ENCODE results near the gene BRD4. TPM values are rescaled to one million over a fixed set of nuclear protein-coding genes. Genes with fewer than 3 reads are reported as not detected.

The BRD4 gene
- total and polyA plus RNA-seq, 10 of the 15 experiments (the other 5 are each of a cell fraction or from before 2014, with no cell fraction given): 5.3 to 84.4 (median 11.8) TPM

DNA sequence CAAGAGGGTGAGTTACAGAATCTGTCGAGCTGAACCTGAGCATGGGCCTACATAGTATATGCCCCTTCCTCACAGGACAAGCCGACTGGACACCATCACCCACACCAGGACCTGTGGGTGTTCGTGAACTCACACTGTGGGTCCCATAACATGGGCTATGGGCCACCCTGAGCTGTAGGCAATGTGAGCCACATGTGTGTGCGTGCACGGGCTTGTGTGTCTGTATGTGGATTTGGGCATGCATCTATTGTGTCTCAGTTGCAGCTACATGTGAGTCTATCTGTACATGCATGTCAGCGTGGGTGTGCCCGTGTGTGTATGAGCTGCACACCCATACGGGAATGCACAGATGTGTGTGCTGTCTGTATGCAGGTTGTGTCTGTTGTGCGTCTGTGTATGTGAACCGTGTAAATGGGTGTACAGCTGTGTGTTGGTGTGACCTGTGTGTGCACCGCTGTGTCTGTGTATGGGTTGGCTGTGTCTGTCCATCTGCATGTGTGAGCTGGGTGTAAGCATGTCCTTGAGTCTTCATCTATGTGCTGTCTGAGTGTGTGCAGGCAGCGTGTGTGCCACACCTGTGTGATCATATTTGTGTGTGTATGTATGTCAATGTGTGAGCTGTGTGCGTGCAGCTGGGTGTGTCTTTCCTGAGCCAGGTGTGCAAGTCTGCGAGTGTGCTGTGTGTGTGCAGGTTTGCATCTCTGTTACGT is 133.2 kb downstream of the BRD4 start:
- POLR2A ChIA-PET: no interaction called here

More for the DNA sequence above, 133.2 kb downstream of the BRD4 start:
- H3K79me2 ChIP-seq (ENCODE audit: control insufficient read depth, insufficient read depth, low read length): no peaks in the 10 kb centered on the region
- H3K36me3 ChIP-seq (ENCODE audit: control insufficient read depth in 2 of 2, insufficient read depth in 2 of 2, low read length in 1 of 2): no peaks in the 10 kb centered on the region
- TF ChIP-seq JUND (IDR thresholded peaks at IDR 0.05; ENCODE audit: low read depth, low read length) (no peak), NR2C2 (IDR thresholded peaks at IDR 0.05; ENCODE audit: borderline replicate concordance, control insufficient read depth, insufficient read length, low read depth) (peak; percentile 45), CBX3 (IDR thresholded peaks at IDR 0.05; ENCODE audit: borderline replicate concordance, low read depth) (no peak), MEF2B (IDR thresholded peaks at IDR 0.05; ENCODE audit: partially characterized antibody, poor library complexity, severe bottlenecking) (no peak)
- TF ChIP-seq, protein P1, sequence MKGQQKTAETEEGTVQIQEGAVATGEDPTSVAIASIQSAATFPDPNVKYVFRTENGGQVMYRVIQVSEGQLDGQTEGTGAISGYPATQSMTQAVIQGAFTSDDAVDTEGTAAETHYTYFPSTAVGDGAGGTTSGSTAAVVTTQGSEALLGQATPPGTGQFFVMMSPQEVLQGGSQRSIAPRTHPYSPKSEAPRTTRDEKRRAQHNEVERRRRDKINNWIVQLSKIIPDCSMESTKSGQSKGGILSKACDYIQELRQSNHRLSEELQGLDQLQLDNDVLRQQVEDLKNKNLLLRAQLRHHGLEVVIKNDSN (IDR thresholded peaks at IDR 0.05; ENCODE audit: borderline replicate concordance, extremely low read length, insufficient read depth, low read depth, low read length): no peak
- TF ChIP-seq, protein P2, sequence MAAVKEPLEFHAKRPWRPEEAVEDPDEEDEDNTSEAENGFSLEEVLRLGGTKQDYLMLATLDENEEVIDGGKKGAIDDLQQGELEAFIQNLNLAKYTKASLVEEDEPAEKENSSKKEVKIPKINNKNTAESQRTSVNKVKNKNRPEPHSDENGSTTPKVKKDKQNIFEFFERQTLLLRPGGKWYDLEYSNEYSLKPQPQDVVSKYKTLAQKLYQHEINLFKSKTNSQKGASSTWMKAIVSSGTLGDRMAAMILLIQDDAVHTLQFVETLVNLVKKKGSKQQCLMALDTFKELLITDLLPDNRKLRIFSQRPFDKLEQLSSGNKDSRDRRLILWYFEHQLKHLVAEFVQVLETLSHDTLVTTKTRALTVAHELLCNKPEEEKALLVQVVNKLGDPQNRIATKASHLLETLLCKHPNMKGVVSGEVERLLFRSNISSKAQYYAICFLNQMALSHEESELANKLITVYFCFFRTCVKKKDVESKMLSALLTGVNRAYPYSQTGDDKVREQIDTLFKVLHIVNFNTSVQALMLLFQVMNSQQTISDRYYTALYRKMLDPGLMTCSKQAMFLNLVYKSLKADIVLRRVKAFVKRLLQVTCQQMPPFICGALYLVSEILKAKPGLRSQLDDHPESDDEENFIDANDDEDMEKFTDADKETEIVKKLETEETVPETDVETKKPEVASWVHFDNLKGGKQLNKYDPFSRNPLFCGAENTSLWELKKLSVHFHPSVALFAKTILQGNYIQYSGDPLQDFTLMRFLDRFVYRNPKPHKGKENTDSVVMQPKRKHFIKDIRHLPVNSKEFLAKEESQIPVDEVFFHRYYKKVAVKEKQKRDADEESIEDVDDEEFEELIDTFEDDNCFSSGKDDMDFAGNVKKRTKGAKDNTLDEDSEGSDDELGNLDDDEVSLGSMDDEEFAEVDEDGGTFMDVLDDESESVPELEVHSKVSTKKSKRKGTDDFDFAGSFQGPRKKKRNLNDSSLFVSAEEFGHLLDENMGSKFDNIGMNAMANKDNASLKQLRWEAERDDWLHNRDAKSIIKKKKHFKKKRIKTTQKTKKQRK (IDR thresholded peaks at IDR 0.05; ENCODE audit: low read depth, low read length): no peak
- DNase-seq (ENCODE audit: low read depth, low spot score): no peak
- H3K27me3 ChIP-seq (replicated peaks in 1 of 2; ENCODE audit: control insufficient read depth in 2 of 2, insufficient read depth in 2 of 2, low read length in 1 of 2): peaks cover 0 to 2% of the 10 kb centered on the region in 2 experiments; a peak in 2 of 4 replicates
- H4K20me1 ChIP-seq (ENCODE audit: control insufficient read depth, insufficient read depth): no peaks in the 10 kb centered on the region
- 54% methylated on average over 15 of the region's 15 CpGs for WGBS (ENCODE audit: insufficient coverage, insufficient replicate concordance, low lambda C conversion rate, missing lambda C conversion rate)
- H2AFZ ChIP-seq (ENCODE audit: control insufficient read depth, low read depth, low read length): no peak overlapping the region
- ChIA-PET RAD21 (ENCODE audit: unreplicated experiment) (no interaction called here), SMC1A (ENCODE audit: uncharacterized antibody, unreplicated experiment) (no interaction called here), CTCF (interaction anchor here (0.6 to 0.8 kb wide), 2 partner anchors 220 to 362 kb away, joined by 3 read pairs; no protein-coding TSS in a partner anchor)
- H3K27ac ChIP-seq (ENCODE audit: control insufficient read depth, insufficient read depth): no peak overlapping the region
- ATAC-seq: no peak
- no peak overlapping the region for H3K9ac ChIP-seq (ENCODE audit: control insufficient read depth, insufficient read depth, low read length)
- in situ Hi-C loops (cut with MboI): no loop called here
- FAIRE-seq: no peak
- no peak overlapping the region for H3K4me2 ChIP-seq (ENCODE audit: control insufficient read depth, insufficient read depth)
- H3K9me3 ChIP-seq (replicated peaks; ENCODE audit: control insufficient read depth, insufficient read depth, low read length): no peaks in the 10 kb centered on the region
- H3K4me3 ChIP-seq: no peak overlapping the region
- intact Hi-C loops (cut with micrococcal nuclease; ENCODE audit: unreplicated experiment): no loop called here
- H3K4me1 ChIP-seq (ENCODE audit: control insufficient read depth, insufficient read depth, low read length): no peaks in the 10 kb centered on the region
- BruUV-seq (replicated peaks): no TSS peak
